Fibroblast of lung (primary cell): ENCODE measurements around the gene MLXIP. TPM values are rescaled to one million over a fixed set of nuclear protein-coding genes. Genes with fewer than 3 reads are reported as not detected.
A peak's percentile ranks its signal among the peaks of the same experiment; 100 is the strongest.

ENCODE experiments used
- DNase-seq, 2 donors: peaks; one replicate each; pipeline versions ENCODE4 v3.0.0 to v3.0.0-alpha.2; 2010; ENCODE audit warnings: low read depth in 2 of 2
- H2AFZ ChIP-seq: 2 replicates; pipeline ENCODE4 v1.5.1; 2012; ENCODE audit warnings: low read length, control low read depth, inconsistent platforms
- H3K27ac ChIP-seq: 2 replicates; pipeline ENCODE4 v1.5.1; 2011; ENCODE audit warnings: low read length, control low read depth; ENCODE audit not compliant: insufficient read depth
- H3K27me3 ChIP-seq: 2 replicates; pipeline ENCODE4 v1.5.1; 2011; ENCODE audit warnings: mild to moderate bottlenecking, low read length; ENCODE audit not compliant: control insufficient read depth, insufficient read depth
- H3K36me3 ChIP-seq: 2 replicates; pipeline ENCODE4 v1.5.1; 2011; ENCODE audit warnings: low read length; ENCODE audit not compliant: control insufficient read depth, insufficient read depth
- H3K4me1 ChIP-seq: 2 replicates; pipeline ENCODE4 v1.5.1; 2011; ENCODE audit warnings: low read length; ENCODE audit not compliant: control insufficient read depth, insufficient read depth; ENCODE audit errors: extremely low read depth
- H3K4me2 ChIP-seq: 2 replicates; pipeline ENCODE4 v1.5.1; 2011; ENCODE audit warnings: low read length, control low read depth; ENCODE audit not compliant: insufficient read depth; ENCODE audit errors: extremely low read depth
- H3K4me3 ChIP-seq, 4 experiments: fragments of 200-600 bp in 1 of 4; sonication (generic) in 1 of 4; replicated peaks in 1 of 4; 2 replicates each; pipeline ENCODE4 v1.5.1; 2011 to 2016; ENCODE audit warnings: low read length in 4 of 4, low read depth in 3 of 4, mild to moderate bottlenecking in 3 of 4, control low read depth in 2 of 4, inconsistent platforms in 1 of 4, mixed read lengths in 1 of 4; ENCODE audit not compliant: insufficient read depth in 1 of 4; ENCODE audit errors: control extremely low read depth in 1 of 4
- H3K79me2 ChIP-seq: 2 replicates; pipeline ENCODE4 v1.5.1; 2012; ENCODE audit warnings: mild to moderate bottlenecking, low read length, inconsistent platforms; ENCODE audit not compliant: control insufficient read depth, insufficient read depth
- H3K9ac ChIP-seq: 2 replicates; pipeline ENCODE4 v1.5.1; 2011; ENCODE audit warnings: mild to moderate bottlenecking, low read length, control low read depth; ENCODE audit not compliant: insufficient read depth
- H3K9me3 ChIP-seq: 2 replicates; pipeline ENCODE4 v1.5.1; 2012; ENCODE audit warnings: low read depth, low read length; ENCODE audit not compliant: control insufficient read depth, insufficient read depth
- H4K20me1 ChIP-seq: 2 replicates; pipeline ENCODE4 v1.5.1; 2011; ENCODE audit warnings: low read length; ENCODE audit not compliant: control insufficient read depth, insufficient read depth; ENCODE audit errors: extremely low read depth
- EZH2 ChIP-seq: IDR thresholded peaks from 2 replicates; pipeline ENCODE4 v1.5.1; 2012; ENCODE audit warnings: low read length, control low read depth, mild to moderate bottlenecking; ENCODE audit errors: missing control alignments
- polyA plus RNA-seq, 2 donors: library from polyadenylated mRNA; depleted of rRNA in 1 of 2; stranded (reverse) in 1 of 2; unstranded in 1 of 2; fragments of >200 nt; gene quantifications; 2 replicates each; pipeline ENCODE4 v1.2.1, GENCODE V29; 2011 to 2012; ENCODE audit warnings: missing spikeins in 1 of 2
- total RNA-seq: library from RNA; depleted of rRNA; stranded (reverse); fragments of >200 nt; gene quantifications from 2 replicates; pipeline ENCODE4 v1.2.1, GENCODE V29; 2014
- TF ChIP-seq, protein P1 (sequence below), 2 donors: IDR thresholded peaks in 1 of 2; conservative IDR thresholded peaks in 1 of 2; 1 replicate in 1 of 2; 2 replicates in 1 of 2; pipeline ENCODE4 v1.5.1; 2011 to 2012; ENCODE audit warnings: low read length in 2 of 2, control low read depth in 1 of 2, inconsistent platforms in 1 of 2, low read depth in 1 of 2, mild to moderate bottlenecking in 1 of 2

Gene MLXIP
- total and polyA plus RNA-seq, 2 donors (not counting 1 experiment from before 2014, with no cell fraction given): 6.6 to 17.0 TPM

DNA sequence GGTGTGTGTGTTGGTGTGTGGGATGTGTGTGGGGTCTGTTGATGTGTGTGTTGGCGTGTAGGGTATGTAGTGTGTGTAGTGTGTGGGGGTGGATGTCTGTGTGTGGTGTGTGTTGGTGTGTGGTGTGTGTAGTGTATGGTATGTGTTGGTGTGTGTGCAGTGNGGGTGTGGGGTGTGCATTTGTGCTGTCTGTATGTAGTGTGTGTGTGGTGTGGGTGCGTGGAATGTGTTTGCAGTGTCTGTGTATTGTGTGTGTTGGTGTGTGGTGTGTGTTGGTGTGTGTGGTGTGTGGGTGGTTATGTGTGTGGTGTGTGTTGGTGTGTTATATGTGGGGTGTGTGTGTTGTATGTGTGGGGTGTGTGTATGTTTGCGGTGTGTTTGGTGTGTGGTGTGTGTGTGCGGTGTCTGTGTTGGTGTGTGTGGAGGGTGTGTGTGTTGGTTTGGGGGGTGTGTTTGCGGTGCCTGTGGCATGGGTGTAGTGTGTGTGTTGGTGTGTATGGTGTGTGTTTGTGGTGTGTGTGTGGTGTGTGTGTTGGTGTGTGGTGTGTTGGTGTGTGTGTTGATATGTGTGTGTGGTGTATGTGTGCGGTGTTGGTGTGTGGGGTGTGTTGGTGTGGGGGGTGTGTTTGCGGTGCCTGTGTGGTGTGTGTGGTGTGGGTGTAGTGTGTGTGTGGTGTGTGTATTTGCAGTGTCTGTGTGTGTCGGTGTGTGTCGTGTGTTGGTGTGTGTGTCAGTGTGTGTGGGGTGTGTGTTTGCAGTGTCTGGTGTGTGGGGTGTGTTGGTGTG, 14.7 kb downstream of the MLXIP start:
- no peaks in the 10 kb centered on the region for H3K36me3 ChIP-seq
- H3K4me2 ChIP-seq: no peak overlapping the region
- peak overlapping the region; percentile 4 for H3K27ac ChIP-seq
- H3K27me3 ChIP-seq: no peaks in the 10 kb centered on the region
- no peak overlapping the region for H2AFZ ChIP-seq
- no peaks in the 10 kb centered on the region for H3K9me3 ChIP-seq
- no peak for TF ChIP-seq EZH2
- TF ChIP-seq, protein P1, sequence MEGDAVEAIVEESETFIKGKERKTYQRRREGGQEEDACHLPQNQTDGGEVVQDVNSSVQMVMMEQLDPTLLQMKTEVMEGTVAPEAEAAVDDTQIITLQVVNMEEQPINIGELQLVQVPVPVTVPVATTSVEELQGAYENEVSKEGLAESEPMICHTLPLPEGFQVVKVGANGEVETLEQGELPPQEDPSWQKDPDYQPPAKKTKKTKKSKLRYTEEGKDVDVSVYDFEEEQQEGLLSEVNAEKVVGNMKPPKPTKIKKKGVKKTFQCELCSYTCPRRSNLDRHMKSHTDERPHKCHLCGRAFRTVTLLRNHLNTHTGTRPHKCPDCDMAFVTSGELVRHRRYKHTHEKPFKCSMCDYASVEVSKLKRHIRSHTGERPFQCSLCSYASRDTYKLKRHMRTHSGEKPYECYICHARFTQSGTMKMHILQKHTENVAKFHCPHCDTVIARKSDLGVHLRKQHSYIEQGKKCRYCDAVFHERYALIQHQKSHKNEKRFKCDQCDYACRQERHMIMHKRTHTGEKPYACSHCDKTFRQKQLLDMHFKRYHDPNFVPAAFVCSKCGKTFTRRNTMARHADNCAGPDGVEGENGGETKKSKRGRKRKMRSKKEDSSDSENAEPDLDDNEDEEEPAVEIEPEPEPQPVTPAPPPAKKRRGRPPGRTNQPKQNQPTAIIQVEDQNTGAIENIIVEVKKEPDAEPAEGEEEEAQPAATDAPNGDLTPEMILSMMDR (conservative IDR thresholded peaks at IDR 0.05 in 1 of 2, IDR thresholded peaks at IDR 0.05 in 1 of 2; ENCODE audit: low read depth in 1 of 2, low read length in 2 of 2): no peak
- no peaks in the 10 kb centered on the region for H4K20me1 ChIP-seq
- H3K79me2 ChIP-seq: peaks cover 52% of the 10 kb centered on the region
- no peak overlapping the region for H3K4me3 ChIP-seq
- no peak for DNase-seq
- H3K9ac ChIP-seq: no peak overlapping the region
- H3K4me1 ChIP-seq: peaks cover 27% of the 10 kb centered on the region

DNA sequence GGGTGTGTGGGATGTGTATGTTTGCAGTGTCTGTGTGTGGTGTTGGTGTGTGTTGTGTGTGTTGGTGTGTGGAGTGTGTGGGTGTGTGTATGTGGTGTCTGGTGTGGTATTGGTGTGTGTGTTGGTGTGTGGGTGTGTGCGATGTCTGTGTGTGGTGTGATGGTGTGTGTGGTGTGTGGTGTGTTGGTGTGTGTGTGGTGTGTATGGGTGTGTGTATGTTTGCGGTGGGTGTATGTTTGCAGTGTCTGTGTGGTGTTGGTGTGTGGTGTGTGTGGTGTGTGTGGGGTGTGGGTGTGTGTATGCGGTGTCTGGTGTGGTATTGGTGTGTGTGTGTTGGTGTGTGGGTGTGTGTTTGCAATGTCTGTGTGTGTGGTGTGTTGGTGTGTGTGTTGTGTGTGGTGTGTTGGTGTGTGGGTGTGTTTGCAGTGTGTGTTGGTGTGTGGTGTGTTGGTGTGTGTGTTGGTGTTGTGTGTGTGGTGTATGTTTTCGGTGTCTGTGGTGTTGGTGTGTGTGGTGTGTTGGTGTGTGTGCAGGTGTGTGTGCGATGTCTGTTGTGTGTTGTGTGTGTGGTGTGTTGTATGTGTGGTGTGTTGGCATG, 15.7 kb downstream of the MLXIP start:
- DNase-seq: no peak
- Histone ChIP-seq H4K20me1 (no peaks in the 10 kb centered on the region), H3K36me3 (no peaks in the 10 kb centered on the region), H3K79me2 (peaks cover 58% of the 10 kb centered on the region), H3K9me3 (no peaks in the 10 kb centered on the region), H3K27ac (peak overlapping the region; percentile 23), H3K4me2 (no peak overlapping the region), H3K9ac (no peak overlapping the region), H3K4me1 (peaks cover 30% of the 10 kb centered on the region), H2AFZ (no peak overlapping the region), H3K27me3 (no peaks in the 10 kb centered on the region), H3K4me3 (no peak overlapping the region)
- TF ChIP-seq, protein P1 (conservative IDR thresholded peaks at IDR 0.05 in 1 of 2, IDR thresholded peaks at IDR 0.05 in 1 of 2; ENCODE audit: low read depth in 1 of 2, low read length in 2 of 2): no peak
- no peak for TF ChIP-seq EZH2

DNA sequence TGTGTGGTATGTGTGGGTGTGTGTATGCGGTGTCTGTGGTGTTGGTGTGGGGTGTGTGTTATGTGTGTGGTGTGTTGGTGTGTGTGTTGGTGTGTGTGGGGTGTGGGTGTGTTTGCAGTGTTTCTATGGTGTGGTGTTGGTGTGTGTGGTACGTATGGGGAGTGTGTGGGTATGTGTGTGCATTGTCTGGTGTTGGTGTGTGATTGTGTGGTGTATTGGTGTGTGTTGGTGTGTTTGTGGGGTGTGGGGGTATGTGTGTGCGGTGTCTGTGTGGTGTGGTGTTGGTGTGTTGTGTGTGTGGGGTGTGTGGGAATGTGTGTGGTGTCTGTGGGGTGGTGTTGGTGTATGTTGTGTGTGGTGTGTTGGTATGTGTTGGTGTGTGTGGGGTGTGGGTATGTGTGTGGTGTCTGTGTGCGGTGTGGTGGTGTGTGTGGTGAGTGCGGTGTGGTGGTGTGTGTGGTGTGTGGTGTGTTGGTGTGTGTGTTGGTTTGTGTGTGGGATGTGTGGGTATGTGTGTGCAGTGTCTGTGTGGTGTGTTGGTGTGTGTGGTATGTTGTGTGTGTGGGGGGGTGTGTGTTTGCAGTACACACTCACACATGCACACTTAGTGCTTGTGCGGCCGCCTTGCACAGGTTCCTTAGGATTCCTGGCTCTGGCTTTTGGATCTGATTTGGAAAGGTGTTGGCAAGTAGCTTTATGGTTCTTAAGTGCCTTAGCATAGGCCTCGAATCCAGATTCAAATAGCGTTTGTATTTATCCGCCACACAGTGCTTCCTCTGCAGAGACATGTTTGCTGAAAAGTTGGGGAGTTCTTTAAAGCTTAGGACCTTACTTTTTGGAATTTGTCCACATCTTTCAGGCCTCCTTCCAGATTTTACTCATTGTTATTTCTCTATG, 16.4 kb downstream of the MLXIP start:
- Histone ChIP-seq H2AFZ (no peak overlapping the region), H3K27ac (peak overlapping the region; percentile 26), H3K9ac (no peak overlapping the region), H4K20me1 (no peaks in the 10 kb centered on the region), H3K4me3 (no peak overlapping the region), H3K9me3 (no peaks in the 10 kb centered on the region), H3K79me2 (peaks cover 56% of the 10 kb centered on the region), H3K36me3 (no peaks in the 10 kb centered on the region), H3K4me1 (peaks cover 27% of the 10 kb centered on the region), H3K4me2 (no peak overlapping the region), H3K27me3 (no peaks in the 10 kb centered on the region)
- DNase-seq: peak in 1 of 2 donors; percentile 67
- no peak for TF ChIP-seq EZH2
- TF ChIP-seq, protein P1 (conservative IDR thresholded peaks at IDR 0.05 in 1 of 2, IDR thresholded peaks at IDR 0.05 in 1 of 2; ENCODE audit: low read depth in 1 of 2, low read length in 2 of 2): no peak
